ENCODE data around the gene SERPINB12.

Gene SERPINB12

DNA sequence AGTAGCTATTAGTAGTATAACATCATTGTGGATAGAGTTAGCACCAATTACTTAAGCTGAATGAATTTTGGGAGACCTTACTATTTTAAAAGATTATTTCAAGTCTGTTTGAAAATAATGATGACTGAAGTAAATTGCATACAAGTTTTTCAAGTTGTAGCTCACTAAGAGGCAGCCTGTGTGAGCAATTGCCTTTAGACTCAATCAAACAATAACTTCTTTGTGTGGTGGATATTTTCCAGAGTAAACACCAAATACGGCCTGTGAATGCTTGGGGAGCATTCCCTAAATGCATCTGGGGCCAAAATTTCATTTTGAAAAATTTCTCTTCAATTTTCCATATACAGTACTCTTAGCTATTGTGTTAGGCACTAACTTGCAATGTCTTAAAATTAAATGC lies 7.9 kb downstream of the SERPINB12 start:
- TF ChIP-seq, protein P1, sequence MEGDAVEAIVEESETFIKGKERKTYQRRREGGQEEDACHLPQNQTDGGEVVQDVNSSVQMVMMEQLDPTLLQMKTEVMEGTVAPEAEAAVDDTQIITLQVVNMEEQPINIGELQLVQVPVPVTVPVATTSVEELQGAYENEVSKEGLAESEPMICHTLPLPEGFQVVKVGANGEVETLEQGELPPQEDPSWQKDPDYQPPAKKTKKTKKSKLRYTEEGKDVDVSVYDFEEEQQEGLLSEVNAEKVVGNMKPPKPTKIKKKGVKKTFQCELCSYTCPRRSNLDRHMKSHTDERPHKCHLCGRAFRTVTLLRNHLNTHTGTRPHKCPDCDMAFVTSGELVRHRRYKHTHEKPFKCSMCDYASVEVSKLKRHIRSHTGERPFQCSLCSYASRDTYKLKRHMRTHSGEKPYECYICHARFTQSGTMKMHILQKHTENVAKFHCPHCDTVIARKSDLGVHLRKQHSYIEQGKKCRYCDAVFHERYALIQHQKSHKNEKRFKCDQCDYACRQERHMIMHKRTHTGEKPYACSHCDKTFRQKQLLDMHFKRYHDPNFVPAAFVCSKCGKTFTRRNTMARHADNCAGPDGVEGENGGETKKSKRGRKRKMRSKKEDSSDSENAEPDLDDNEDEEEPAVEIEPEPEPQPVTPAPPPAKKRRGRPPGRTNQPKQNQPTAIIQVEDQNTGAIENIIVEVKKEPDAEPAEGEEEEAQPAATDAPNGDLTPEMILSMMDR (conservative IDR thresholded peaks at IDR 0.05; ENCODE audit: low read length), result no peak
- H3K4me3 ChIP-seq (ENCODE audit: low read length), result no peak overlapping the region
- DNase-seq (ENCODE audit: low read depth), result no peak

DNA sequence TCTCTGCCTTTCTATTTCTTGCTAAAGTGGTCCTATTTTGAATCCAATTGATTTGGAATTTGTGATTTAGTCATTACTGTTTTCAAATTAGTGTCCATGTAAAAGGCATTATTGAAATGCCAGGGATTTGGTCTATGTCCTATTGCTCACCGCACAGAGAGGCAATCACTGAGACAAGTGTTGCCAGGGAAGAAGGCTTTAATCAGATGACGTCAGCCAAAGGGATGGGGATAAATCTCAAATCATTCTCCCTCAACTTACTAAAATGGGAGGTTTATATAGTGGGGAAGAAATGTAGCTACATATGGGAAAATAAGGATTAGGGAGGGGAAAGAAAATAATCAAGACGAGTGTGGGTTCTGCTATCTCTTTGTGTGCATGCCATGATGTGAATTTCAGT lies 9.6 kb downstream of the SERPINB12 start:
- DNase-seq (ENCODE audit: low read depth), result no peak
- no peak overlapping the region for H3K4me3 ChIP-seq (ENCODE audit: low read length)
- TF ChIP-seq, protein P1 (conservative IDR thresholded peaks at IDR 0.05; ENCODE audit: low read length), result no peak

DNA sequence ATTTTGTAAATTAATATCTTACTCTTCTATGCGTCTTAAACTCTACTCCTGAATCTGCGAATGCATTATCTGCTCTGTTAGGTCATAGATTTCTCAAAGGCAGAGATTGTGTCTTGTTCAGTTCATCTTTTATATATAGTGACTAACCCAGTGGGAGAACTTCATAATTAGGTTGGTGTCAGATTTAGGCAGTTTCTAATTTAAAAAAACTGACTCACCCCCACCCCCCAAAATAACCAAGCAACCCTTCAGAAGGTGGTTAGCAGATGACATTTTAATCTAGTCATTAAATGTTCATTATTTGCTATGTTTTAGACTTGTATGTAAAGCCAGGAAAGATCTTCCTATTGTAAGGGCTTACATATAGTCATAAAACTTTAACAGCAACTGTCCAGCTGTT lies 10.4 kb downstream of the SERPINB12 start:
- H3K4me3 ChIP-seq (ENCODE audit: low read length), result no peak overlapping the region
- TF ChIP-seq, protein P1 (conservative IDR thresholded peaks at IDR 0.05; ENCODE audit: low read length), result no peak
- DNase-seq (ENCODE audit: low read depth), result no peak

DNA sequence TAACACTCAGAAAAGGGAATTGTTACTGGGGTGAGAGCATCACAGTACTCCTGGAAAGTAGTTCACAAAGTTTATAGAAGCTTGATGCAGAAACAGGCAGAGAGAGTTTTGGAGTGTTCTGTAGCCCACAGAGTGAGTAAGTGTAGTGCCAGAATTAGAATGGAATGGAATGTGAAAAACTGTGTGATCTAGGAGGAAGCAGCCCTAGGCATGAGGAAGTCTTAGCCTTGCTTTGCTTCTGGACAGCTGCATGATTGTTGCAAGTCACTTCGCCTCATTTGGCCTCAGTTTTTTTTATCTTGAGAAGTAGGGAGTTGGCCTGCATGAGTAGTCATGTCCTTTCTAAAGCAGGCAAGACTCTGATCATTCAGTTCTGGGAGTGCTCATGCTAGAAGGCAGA lies 10.9 kb downstream of the SERPINB12 start:
- peak; percentile 96 for DNase-seq (ENCODE audit: low read depth)
- TF ChIP-seq, protein P1 (conservative IDR thresholded peaks at IDR 0.05; ENCODE audit: low read length), result no peak
- H3K4me3 ChIP-seq (ENCODE audit: low read length), result no peak overlapping the region

DNA sequence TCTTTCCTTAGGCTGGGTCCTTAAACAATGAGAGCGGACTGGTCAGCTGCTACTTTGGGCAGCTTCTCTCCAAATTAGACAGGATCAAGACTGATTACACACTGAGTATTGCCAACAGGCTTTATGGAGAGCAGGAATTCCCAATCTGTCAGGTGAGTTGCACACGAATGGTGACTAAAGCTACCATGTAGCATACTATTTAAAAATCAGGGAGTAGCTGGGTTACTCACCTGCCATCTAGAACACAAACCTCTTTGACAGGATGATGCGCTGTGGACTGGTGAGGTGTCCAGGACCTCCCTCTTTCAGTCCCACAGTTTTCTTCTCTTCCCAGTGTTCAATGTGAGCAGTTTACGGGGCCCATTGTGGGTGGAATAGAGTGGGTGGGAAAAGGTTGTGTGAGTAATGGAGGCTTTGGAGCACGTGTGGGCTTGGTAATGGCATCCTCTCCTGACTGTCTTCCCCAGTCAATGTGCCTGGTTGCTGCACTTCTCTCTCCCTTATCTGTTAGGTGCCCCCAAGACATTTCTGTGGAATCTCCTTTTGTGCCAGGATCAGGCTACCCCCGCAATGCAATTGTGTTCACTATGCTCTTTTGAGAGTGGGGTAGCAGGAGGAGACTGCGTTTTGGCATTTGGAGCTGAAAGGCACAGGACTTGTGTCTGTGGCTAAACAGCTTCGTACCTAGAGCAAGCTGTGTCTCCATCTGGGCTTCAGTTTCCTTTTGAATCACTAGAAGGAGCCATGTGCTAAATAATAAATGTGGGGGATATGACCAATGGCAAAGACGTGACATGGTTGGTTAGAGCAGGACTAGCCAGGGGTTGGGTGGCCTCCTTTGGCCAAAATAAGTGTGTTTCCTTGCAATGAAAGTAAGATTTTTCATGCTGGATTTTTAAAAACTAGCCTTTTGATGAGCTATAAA lies 17.7 kb downstream of the SERPINB12 start:
- no peak for DNase-seq (ENCODE audit: low read depth)
- TF ChIP-seq, protein P1 (conservative IDR thresholded peaks at IDR 0.05; ENCODE audit: low read length), result no peak
- no peak overlapping the region for H3K4me3 ChIP-seq (ENCODE audit: low read length)

DNA sequence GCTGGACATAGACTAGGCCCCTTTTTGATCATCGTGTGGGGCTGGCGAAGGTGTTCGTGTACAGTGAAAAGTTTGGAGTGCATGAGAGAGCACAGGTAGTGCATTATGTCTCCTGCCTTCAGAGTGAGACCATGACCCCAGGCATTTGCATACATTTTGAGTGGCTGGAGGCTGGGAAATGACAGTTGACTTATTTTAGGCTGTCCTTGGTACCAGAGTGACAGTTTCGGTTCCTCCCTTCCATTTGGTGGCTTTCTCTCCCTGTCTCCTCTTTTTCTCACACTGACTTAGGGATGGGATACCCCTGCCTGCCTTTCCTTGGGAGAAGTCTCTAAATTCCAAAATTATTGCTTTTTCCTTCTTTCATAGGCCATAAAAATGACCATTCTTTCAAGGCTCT lies 20.1 kb downstream of the SERPINB12 start:
- no peak overlapping the region for H3K4me3 ChIP-seq (ENCODE audit: low read length)
- TF ChIP-seq, protein P1 (conservative IDR thresholded peaks at IDR 0.05; ENCODE audit: low read length), result no peak
- DNase-seq (ENCODE audit: low read depth), result no peak

DNA sequence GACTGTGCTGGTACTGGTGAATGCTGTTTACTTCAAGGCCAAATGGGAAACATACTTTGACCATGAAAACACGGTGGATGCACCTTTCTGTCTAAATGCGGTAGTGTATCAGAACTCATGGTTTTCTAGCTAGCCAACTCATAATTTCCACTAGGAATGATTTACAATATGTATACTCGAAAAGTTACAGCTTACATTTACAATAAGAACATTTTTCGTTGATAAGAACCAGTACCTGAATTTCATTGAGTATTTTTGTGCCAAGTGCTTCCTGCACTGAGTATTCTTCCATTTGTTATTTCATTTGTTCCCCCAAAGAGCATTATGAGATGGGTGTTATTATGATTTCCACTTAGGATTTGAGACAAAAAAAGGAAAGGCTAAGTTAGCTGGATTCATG lies 21.9 kb downstream of the SERPINB12 start:
- TF ChIP-seq, protein P1 (conservative IDR thresholded peaks at IDR 0.05; ENCODE audit: low read length), result no peak
- DNase-seq (ENCODE audit: low read depth), result no peak

More for the DNA sequence above, 21.9 kb downstream of the SERPINB12 start:
- H3K4me3 ChIP-seq (ENCODE audit: low read length), result no peak overlapping the region
